Natural killer cell treated with Interleukin-12 subunit alpha and Interleukin-12 subunit beta and Interleukin-15 and Interleukin-18, amount 100 ng/mL, for 72 hours (primary cell): Measurements from ENCODE around the gene PDZK1IP1. TPM values are rescaled to one million over a fixed set of nuclear protein-coding genes. Genes with fewer than 3 reads are reported as not detected.
A peak's percentile ranks its signal among the peaks of the same experiment; 100 is the strongest.

ENCODE experiments used
- ATAC-seq, 2 donors: fragments of 150-1000 bp; cut with Tn5 transposase in 1 of 2; sonication (Bioruptor Pico), chemical (Tn5 transposase) in 1 of 2; 2 replicates each; pipeline ENCODE4 v1.10.0; 2021
- DNase-seq: peaks from one replicate; pipeline ENCODE4 v3.0.0; 2022; ENCODE audit warnings: low spot score
- H3K27ac Mint-ChIP-seq, 2 donors: 1 replicate in 1 of 2; 2 replicates in 1 of 2; pipeline ENCODE4 v1.8.0; 2022; ENCODE audit warnings: mixed read lengths in 2 of 2, mild to moderate bottlenecking in 1 of 2, moderate library complexity in 1 of 2
- H3K27me3 Mint-ChIP-seq, 2 donors: 1 replicate in 1 of 2; 2 replicates in 1 of 2; pipeline ENCODE4 v1.8.0; 2022; ENCODE audit warnings: mixed read lengths in 2 of 2
- H3K36me3 Mint-ChIP-seq: one replicate; pipeline ENCODE4 v1.8.0; 2022; ENCODE audit warnings: mixed read lengths
- H3K4me1 Mint-ChIP-seq, 2 donors: 1 replicate in 1 of 2; 2 replicates in 1 of 2; pipeline ENCODE4 v1.8.0; 2022; ENCODE audit warnings: low read depth in 2 of 2, mixed read lengths in 2 of 2, mild to moderate bottlenecking in 1 of 2
- H3K4me3 Mint-ChIP-seq: one replicate; pipeline ENCODE4 v1.8.0; 2022; ENCODE audit warnings: mixed read lengths
- H3K9me3 Mint-ChIP-seq: 2 replicates; pipeline ENCODE4 v1.8.0; 2022; ENCODE audit warnings: mixed read lengths
- total RNA-seq, 2 donors: library from RNA; stranded (reverse); gene quantifications; one replicate each; pipeline ENCODE4 v1.2.3, GENCODE V29; 2022

The PDZK1IP1 gene
- total RNA-seq, 2 donors from 2014 or later: not detected

- no peak for ATAC-seq
- DNase-seq: no peak
- H3K4me1 Mint-ChIP-seq: peaks cover 0 to 3% of the 10 kb centered on the region in 2 donors
- H3K27ac Mint-ChIP-seq: no peak overlapping the region
- H3K36me3 Mint-ChIP-seq: no peaks in the 10 kb centered on the region
- no peak overlapping the region for H3K4me3 Mint-ChIP-seq
- peaks cover 10% of the 10 kb centered on the region in 2 donors for H3K27me3 Mint-ChIP-seq
- no peaks in the 10 kb centered on the region for H3K9me3 Mint-ChIP-seq
Observed at GRCh38 chr1:47184822-47185677, 4.8 kb downstream of the PDZK1IP1 start.

GRCh38 chr1:47184090-47184821 is 5.6 kb downstream of the PDZK1IP1 start:
- no peaks in the 10 kb centered on the region for H3K9me3 Mint-ChIP-seq
- no peaks in the 10 kb centered on the region for H3K36me3 Mint-ChIP-seq
- DNase-seq (no peak), ATAC-seq (no peak)
- H3K4me1 Mint-ChIP-seq: peaks cover 6% of the 10 kb centered on the region in 2 donors
- peaks cover 13 to 18% of the 10 kb centered on the region in 2 donors for H3K27me3 Mint-ChIP-seq
- no peak overlapping the region for H3K27ac Mint-ChIP-seq
- no peak overlapping the region for H3K4me3 Mint-ChIP-seq

DNA sequence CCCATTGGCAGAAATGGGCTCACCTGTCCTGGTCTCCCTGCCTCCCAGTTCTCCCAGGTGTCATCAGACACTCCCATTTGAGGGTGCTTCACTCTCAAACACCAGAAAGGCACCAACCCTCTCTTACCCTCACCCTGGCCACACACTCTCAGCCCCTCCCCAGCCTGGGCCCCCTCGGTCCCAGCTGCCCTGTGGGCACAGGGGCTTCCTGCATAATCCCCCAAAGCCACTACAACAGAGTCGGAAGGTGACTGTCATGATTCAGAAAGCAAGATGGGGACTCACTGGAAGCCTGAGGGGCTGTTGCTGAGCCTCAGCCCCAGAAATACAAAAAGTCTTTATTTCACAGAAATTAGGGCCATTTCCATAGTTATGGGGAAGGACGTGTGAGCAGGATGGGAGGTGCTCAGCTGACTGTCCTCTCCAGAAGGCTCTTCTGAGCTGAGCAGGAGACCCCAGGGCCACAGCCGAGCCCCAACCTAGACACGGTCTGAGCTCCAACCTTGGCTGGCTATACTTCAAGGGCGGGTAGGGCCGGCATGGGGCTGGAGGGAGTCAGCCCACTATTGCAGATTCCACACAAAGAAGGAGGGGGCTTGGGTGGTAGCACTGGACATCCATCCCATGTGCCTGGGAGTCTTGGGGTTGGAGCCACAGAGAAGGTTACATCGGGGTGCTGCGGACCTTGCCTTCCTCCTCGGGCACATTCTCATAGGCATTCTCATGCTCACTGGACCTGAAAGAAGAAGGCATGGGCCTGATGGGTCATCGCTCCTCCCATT is 6.3 kb downstream of the PDZK1IP1 start:
- ATAC-seq (no peak), DNase-seq (no peak)
- Mint-ChIP-seq H3K4me3 (no peak overlapping the region), H3K27ac (no peak overlapping the region), H3K36me3 (no peaks in the 10 kb centered on the region), H3K27me3 (peaks cover 18 to 26% of the 10 kb centered on the region in 2 donors), H3K9me3 (no peaks in the 10 kb centered on the region), H3K4me1 (peaks cover 10 to 12% of the 10 kb centered on the region in 2 donors)

- Mint-ChIP-seq H3K36me3 (no peaks in the 10 kb centered on the region), H3K4me1 (peaks cover 10 to 12% of the 10 kb centered on the region in 2 donors), H3K4me3 (no peak overlapping the region), H3K9me3 (no peaks in the 10 kb centered on the region), H3K27me3 (peaks cover 20 to 30% of the 10 kb centered on the region in 2 donors), H3K27ac (no peak overlapping the region)
- ATAC-seq: no peak
- DNase-seq: no peak
Observed at GRCh38 chr1:47182676-47183235, 7.1 kb downstream of the PDZK1IP1 start.

- H3K9me3 Mint-ChIP-seq: no peaks in the 10 kb centered on the region
- ATAC-seq (no peak), DNase-seq (no peak)
Observed at GRCh38 chr1:47181955-47182675, 7.7 kb downstream of the PDZK1IP1 start.

DNA sequence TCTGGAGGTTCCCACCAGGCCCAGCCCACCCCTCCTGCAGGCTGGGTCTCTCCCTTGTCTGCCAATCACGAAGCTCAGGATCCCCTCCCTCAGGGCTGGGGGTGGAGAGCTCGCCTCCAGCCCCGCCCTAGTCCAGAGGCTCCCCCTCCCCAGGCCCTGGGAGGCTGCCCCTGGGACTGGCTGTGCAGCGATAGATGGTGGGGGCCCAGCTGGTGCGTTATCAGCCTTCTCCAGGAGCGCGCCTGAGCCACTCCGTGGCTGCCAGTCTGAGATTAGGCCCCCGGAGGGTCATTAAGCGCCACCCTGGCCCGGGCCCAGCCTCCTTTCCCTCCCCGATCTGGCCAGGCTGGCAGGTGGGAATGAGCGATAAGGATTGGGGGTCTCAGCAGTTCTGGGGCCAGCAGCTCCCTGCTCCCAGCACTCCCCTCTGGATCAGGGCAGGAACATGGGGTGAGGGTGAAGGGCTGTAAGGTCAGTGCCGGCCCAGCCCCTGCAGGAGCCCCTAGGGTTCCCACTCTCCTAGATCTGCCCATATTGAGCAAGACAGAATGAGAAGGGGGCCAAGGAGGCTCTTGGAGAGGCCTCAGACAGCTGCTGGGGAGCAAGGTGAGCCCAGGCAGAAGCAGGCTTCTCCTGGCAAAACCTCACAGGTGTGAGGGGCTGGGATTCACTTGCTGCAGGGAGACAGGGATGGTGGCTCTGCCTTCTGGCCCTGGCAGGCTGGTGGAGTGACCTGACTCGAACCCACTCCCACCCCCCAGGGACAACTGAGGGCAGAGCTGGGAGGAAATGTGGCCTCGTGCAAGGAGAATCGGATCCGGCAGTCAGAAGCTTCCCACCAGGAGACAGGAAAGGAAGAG is 8.5 kb downstream of the PDZK1IP1 start:
- no peaks in the 10 kb centered on the region for H3K36me3 Mint-ChIP-seq
- H3K4me1 Mint-ChIP-seq: peaks cover 10 to 12% of the 10 kb centered on the region in 2 donors
- peaks cover 23 to 30% of the 10 kb centered on the region in 2 donors for H3K27me3 Mint-ChIP-seq
- no peak overlapping the region for H3K27ac Mint-ChIP-seq
- no peaks in the 10 kb centered on the region for H3K9me3 Mint-ChIP-seq
- ATAC-seq (no peak), DNase-seq (no peak)
- no peak overlapping the region for H3K4me3 Mint-ChIP-seq

More at GRCh38 chr1:47181955-47182675, 7.7 kb downstream of the PDZK1IP1 start:
- Mint-ChIP-seq H3K27me3 (peaks cover 23 to 30% of the 10 kb centered on the region in 2 donors), H3K27ac (no peak overlapping the region), H3K4me1 (peaks cover 10 to 12% of the 10 kb centered on the region in 2 donors), H3K36me3 (no peaks in the 10 kb centered on the region), H3K4me3 (no peak overlapping the region)

DNA sequence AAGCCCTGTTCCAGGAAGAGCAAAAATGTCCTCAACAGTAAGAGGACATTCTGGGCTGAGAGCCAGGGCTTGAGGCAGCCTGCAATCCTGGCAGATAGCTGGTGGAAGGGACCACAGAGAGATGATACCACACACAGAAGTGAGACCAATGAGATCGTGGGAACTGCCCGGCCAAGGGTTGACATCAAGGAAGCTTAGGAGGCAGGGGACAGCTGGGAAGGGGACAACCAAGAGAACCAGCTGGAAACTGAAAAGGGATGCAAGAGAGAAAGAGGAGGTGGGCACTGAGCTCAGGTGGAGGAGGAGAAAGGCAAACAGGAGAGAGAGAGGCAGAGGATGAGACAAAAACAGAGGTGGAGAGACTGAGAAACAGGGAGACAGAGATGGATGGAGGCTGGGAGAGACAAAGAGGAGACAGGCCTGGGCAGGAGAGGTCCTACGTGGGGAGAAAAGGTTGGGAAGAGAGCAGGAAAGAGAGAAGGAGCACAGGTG is 9.2 kb downstream of the PDZK1IP1 start:
- ATAC-seq (no peak), DNase-seq (no peak)
- Mint-ChIP-seq H3K4me3 (no peak overlapping the region), H3K27me3 (peaks cover 24 to 35% of the 10 kb centered on the region in 2 donors), H3K9me3 (no peaks in the 10 kb centered on the region), H3K36me3 (no peaks in the 10 kb centered on the region), H3K4me1 (peaks cover 10 to 13% of the 10 kb centered on the region in 2 donors), H3K27ac (no peak overlapping the region)

GRCh38 chr1:47179988-47180563 is 9.8 kb downstream of the PDZK1IP1 start:
- no peak overlapping the region for H3K27ac Mint-ChIP-seq
- no peaks in the 10 kb centered on the region for H3K36me3 Mint-ChIP-seq
- ATAC-seq (no peak), DNase-seq (no peak)
- peaks cover 16% of the 10 kb centered on the region in 2 donors for H3K4me1 Mint-ChIP-seq
- no peaks in the 10 kb centered on the region for H3K9me3 Mint-ChIP-seq
- H3K27me3 Mint-ChIP-seq: peaks cover 30 to 38% of the 10 kb centered on the region in 2 donors
- H3K4me3 Mint-ChIP-seq: no peak overlapping the region

DNA sequence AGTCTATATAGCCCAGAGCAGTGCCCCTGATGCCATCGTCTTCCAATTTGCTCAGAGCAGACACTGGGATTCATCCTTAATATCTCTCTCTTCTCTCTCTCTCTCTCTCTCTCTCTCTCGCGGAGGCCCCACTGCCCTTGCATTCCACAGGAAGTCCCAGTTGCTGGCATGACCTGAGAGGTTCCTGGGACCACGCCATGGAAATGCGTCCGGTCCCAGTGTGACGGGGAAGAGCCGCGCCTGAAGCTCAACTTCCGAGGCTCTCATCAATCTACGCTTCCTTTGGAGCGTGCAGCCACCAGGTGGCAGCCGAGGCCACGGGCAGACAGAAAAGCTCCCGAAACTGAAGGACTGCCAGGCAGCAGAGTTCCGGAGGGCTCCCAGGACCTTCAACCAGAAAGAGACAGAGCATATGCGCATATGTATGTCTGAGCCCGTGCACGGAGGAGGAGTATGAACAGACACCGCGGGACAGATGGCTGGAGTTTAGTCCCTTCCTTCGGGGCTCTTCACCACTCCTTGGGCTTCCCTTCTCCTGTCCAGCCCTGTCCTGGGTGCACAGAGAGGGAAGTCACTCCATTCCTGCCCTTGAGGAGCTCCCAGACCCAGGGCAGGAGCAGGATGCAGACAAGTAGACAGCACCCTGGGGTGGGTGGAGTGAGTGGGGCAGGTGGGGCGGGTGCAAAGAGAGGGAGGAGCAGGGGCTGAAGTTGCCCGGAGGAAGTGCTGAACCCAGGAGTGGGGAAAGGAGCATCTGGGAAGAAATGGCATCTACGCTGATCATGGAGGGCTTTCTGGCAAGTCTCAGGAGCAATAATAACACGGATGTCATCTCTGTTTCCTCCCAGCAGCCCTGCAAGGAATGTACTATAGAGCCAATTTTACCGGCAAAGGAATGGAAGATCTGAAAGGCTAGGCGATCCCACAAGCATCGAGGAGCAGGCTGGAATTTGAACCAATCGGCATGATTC is 10.5 kb downstream of the PDZK1IP1 start:
- Mint-ChIP-seq H3K27me3 (peaks cover 33 to 38% of the 10 kb centered on the region in 2 donors), H3K4me1 (peaks cover 13 to 16% of the 10 kb centered on the region in 2 donors), H3K27ac (peak overlapping the region; percentile 38 to 71), H3K4me3 (peak overlapping the region; percentile 93), H3K36me3 (no peaks in the 10 kb centered on the region), H3K9me3 (no peaks in the 10 kb centered on the region)
- ATAC-seq (peak; percentile 72 to 79), DNase-seq (peak; percentile 82)

- ATAC-seq: no peak
- no peaks in the 10 kb centered on the region for H3K36me3 Mint-ChIP-seq
- H3K9me3 Mint-ChIP-seq: no peaks in the 10 kb centered on the region
- DNase-seq: no peak
- H3K4me1 Mint-ChIP-seq: peaks cover 13 to 16% of the 10 kb centered on the region in 2 donors
- H3K27ac Mint-ChIP-seq: peak overlapping the region; percentile 38 to 71
- H3K27me3 Mint-ChIP-seq: peaks cover 33 to 38% of the 10 kb centered on the region in 2 donors
- H3K4me3 Mint-ChIP-seq: peak overlapping the region; percentile 93
Observed at GRCh38 chr1:47178654-47179016, 11.2 kb downstream of the PDZK1IP1 start.

DNA sequence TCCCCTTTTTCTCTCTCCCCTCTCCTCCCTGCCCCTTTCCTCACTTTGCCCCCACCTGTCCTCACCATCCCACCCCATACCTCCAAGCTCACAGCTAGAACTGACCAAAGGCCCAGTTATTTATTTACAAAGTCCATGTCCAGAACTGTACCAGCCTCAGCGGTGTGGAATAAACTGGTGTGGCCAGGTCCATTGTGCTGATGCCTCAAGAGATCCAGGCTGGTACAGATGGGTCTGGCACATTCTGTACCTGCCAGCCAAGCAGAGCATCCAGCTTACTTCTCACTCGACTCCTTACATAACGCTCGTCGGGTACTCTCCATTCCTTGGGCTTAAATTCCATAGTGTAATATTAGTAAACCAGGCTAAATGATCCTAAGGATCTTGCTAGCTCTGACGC is 11.8 kb downstream of the PDZK1IP1 start:
- no peak for ATAC-seq
- H3K36me3 Mint-ChIP-seq: no peaks in the 10 kb centered on the region

More for the DNA sequence above, 11.8 kb downstream of the PDZK1IP1 start:
- no peak for DNase-seq
- H3K27ac Mint-ChIP-seq: no peak overlapping the region
- peaks cover 13 to 16% of the 10 kb centered on the region in 2 donors for H3K4me1 Mint-ChIP-seq
- H3K27me3 Mint-ChIP-seq: peaks cover 33 to 38% of the 10 kb centered on the region in 2 donors
- no peak overlapping the region for H3K4me3 Mint-ChIP-seq
- H3K9me3 Mint-ChIP-seq: no peaks in the 10 kb centered on the region
